ENCODE results near the gene NCAPG2. TPM values are rescaled to one million over a fixed set of nuclear protein-coding genes. Genes with fewer than 3 reads are reported as not detected.

NCAPG2 gene
- total RNA-seq, 1 experiment from 2014 or later = 99.4 TPM

GRCh38 chr7:158695726-158696452 is 8.7 kb downstream of the NCAPG2 start:
- Histone ChIP-seq H3K4me2 (ENCODE audit: insufficient read depth, insufficient read length, low read length) (no peak overlapping the region), H2BK5ac (ENCODE audit: insufficient read length, low read length) (no peak overlapping the region), H4K5ac (ENCODE audit: insufficient read length, low read depth, low read length) (no peak overlapping the region), H3K27ac (ENCODE audit: insufficient read length, low read depth, low read length) (no peak overlapping the region), H2BK20ac (ENCODE audit: low read depth, low read length, poor library complexity, severe bottlenecking) (no peak overlapping the region), H3T11ph (ENCODE audit: low read length) (no peak overlapping the region), H2AFZ (ENCODE audit: low read length) (no peak overlapping the region), H2AK5ac (ENCODE audit: insufficient read length, low read length) (no peak overlapping the region), H3K14ac (ENCODE audit: insufficient read depth, low read length) (no peak overlapping the region), H3K27me3 (ENCODE audit: insufficient read depth, low read length) (no peaks in the 10 kb centered on the region), H3K9ac (ENCODE audit: extremely low read depth, insufficient read length, low read length) (no peak overlapping the region), H3K4ac (ENCODE audit: low read depth, low read length) (no peak overlapping the region), H3K23me2 (ENCODE audit: insufficient read length, low read depth, low read length, poor library complexity, severe bottlenecking) (no peaks in the 10 kb centered on the region), H3K56ac (ENCODE audit: insufficient read length, low read depth, low read length) (no peak overlapping the region), H4K91ac (ENCODE audit: insufficient read length, low read depth, low read length) (no peak overlapping the region), H3K79me1 (ENCODE audit: insufficient read depth, low read depth, low read length, poor library complexity, severe bottlenecking) (peaks cover 11% of the 10 kb centered on the region), H4K20me1 (ENCODE audit: control insufficient read depth, insufficient read depth, insufficient read length) (no peaks in the 10 kb centered on the region), H4K8ac (replicated peaks; ENCODE audit: insufficient read length, low read depth, low read length) (no peak overlapping the region), H3K18ac (ENCODE audit: insufficient read length, low read depth, low read length) (no peak overlapping the region), H2BK120ac (ENCODE audit: low read depth, low read length, poor library complexity, severe bottlenecking) (no peak overlapping the region), H3K4me1 (ENCODE audit: insufficient read depth, low read length) (no peaks in the 10 kb centered on the region; the same call in 1 of the 2 replicates), H3K79me2 (ENCODE audit: insufficient read depth, low read length) (peaks cover 10% of the 10 kb centered on the region; the same call in 1 of the 2 replicates), H3K23ac (ENCODE audit: insufficient read length, low read depth, low read length) (no peak overlapping the region), H2BK15ac (ENCODE audit: low read depth, low read length) (no peak overlapping the region), H3K9me3 (ENCODE audit: control insufficient read depth, low read depth, low read length) (no peaks in the 10 kb centered on the region), H2BK12ac (ENCODE audit: insufficient read length, low read depth, low read length) (no peak overlapping the region)
- peak; percentile 33 for DNase-seq
- peak overlapping the region; percentile 17 to 46 (median 28); a peak in 2 of 7 replicates for H3K27ac Mint-ChIP-seq
- peaks cover 33 to 86% (median 83%) of the 10 kb centered on the region in 3 experiments for H3K36me3 Mint-ChIP-seq (ENCODE audit: insufficient read depth in 1 of 3, low read depth in 3 of 3)
- H3K27me3 Mint-ChIP-seq (ENCODE audit: low read depth) = no peaks in the 10 kb centered on the region
- no peaks in the 10 kb centered on the region for H3K9me3 Mint-ChIP-seq
- no peak overlapping the region for H3K4me3 Mint-ChIP-seq
- H3K4me1 Mint-ChIP-seq = peaks cover 3 to 4% of the 10 kb centered on the region in 2 experiments
- TF ChIP-seq CTCF (conservative IDR thresholded peaks at IDR 0.05) = peak; percentile 57
- WGBS (ENCODE audit: extremely low coverage, insufficient read length, low lambda C conversion rate) = no CpG with 5 or more reads among the region's 10 CpGs
